Mesenchymal stem cell (in vitro differentiated cells and primary cell): Measurements from ENCODE around the gene EVC.

Experiments
- DNase-seq: peaks from one replicate; pipeline ENCODE4 v3.0.0-alpha.2; 2013
- H2AFZ ChIP-seq: one replicate; pipeline ENCODE4 v1.6.1; 2013; ENCODE audit warnings: low read depth, mild to moderate bottlenecking, control low read depth, inconsistent platforms, low read length, moderate library complexity
- H2AK5ac ChIP-seq: 2 replicates; pipeline ENCODE4 v1.6.1; 2013; ENCODE audit warnings: low read length, moderate library complexity, mild to moderate bottlenecking, inconsistent platforms; ENCODE audit not compliant: severe bottlenecking
- H2BK120ac ChIP-seq: one replicate; pipeline ENCODE4 v1.6.1; 2013; ENCODE audit warnings: low read depth, mild to moderate bottlenecking, inconsistent platforms, low read length, moderate library complexity
- H2BK12ac ChIP-seq, 2 experiments: one replicate each; pipeline ENCODE4 v1.6.1; 2013; ENCODE audit warnings: inconsistent platforms in 2 of 2, low read length in 2 of 2, mild to moderate bottlenecking in 2 of 2, moderate library complexity in 2 of 2, control low read depth in 1 of 2
- H2BK15ac ChIP-seq: one replicate; pipeline ENCODE4 v1.6.1; 2013; ENCODE audit warnings: mild to moderate bottlenecking, low read depth, inconsistent platforms; ENCODE audit not compliant: poor library complexity, severe bottlenecking
- H2BK5ac ChIP-seq: 2 replicates; pipeline ENCODE4 v1.6.1; 2013; ENCODE audit warnings: low read depth, mild to moderate bottlenecking, low read length, control low read depth, inconsistent platforms; ENCODE audit not compliant: poor library complexity, severe bottlenecking
- H3K14ac ChIP-seq, 2 experiments: one replicate each; pipeline ENCODE4 v1.6.1; 2013; ENCODE audit warnings: inconsistent platforms in 2 of 2, low read length in 2 of 2, control low read depth in 1 of 2, mild to moderate bottlenecking in 1 of 2, moderate library complexity in 1 of 2
- H3K18ac ChIP-seq, 2 experiments: one replicate each; pipeline ENCODE4 v1.6.1; 2013; ENCODE audit warnings: inconsistent platforms in 2 of 2, low read length in 2 of 2, control low read depth in 1 of 2, low read depth in 1 of 2, mild to moderate bottlenecking in 1 of 2
- H3K23ac ChIP-seq, 2 experiments: one replicate each; pipeline ENCODE4 v1.6.1; 2013; ENCODE audit warnings: inconsistent platforms in 2 of 2, low read length in 2 of 2, mild to moderate bottlenecking in 2 of 2, moderate library complexity in 2 of 2, control low read depth in 1 of 2
- H3K27ac ChIP-seq: 2 replicates; pipeline ENCODE4 v1.5.1; 2013; ENCODE audit warnings: mild to moderate bottlenecking, moderate library complexity, low read length, control low read depth, inconsistent platforms; ENCODE audit not compliant: poor library complexity, severe bottlenecking
- H3K27me3 ChIP-seq, 2 experiments: 2 replicates each; pipeline versions ENCODE4 v1.6.1 to v1.7.0; 2013; ENCODE audit warnings: low read length in 2 of 2, mild to moderate bottlenecking in 2 of 2, moderate library complexity in 2 of 2, control low read depth in 1 of 2, inconsistent platforms in 1 of 2; ENCODE audit not compliant: control insufficient read depth in 1 of 2, insufficient read depth in 1 of 2
- H3K36me3 ChIP-seq, 2 experiments: 2 replicates each; pipeline versions ENCODE4 v1.6.1 to v1.7.0; 2013; ENCODE audit warnings: low read length in 2 of 2, control low read depth in 1 of 2, inconsistent platforms in 1 of 2, low read depth in 1 of 2, mild to moderate bottlenecking in 1 of 2; ENCODE audit not compliant: insufficient read depth in 2 of 2, control insufficient read depth in 1 of 2
- H3K4ac ChIP-seq, 2 experiments: one replicate each; pipeline ENCODE4 v1.6.1; 2013; ENCODE audit warnings: inconsistent platforms in 2 of 2, low read length in 2 of 2, mild to moderate bottlenecking in 2 of 2, moderate library complexity in 2 of 2, control low read depth in 1 of 2, low read depth in 1 of 2
- H3K4me1 ChIP-seq: 2 replicates; pipeline ENCODE4 v1.6.1; 2013; ENCODE audit warnings: low read depth, low read length, control low read depth; ENCODE audit not compliant: control insufficient read depth, insufficient read depth
- H3K4me2 ChIP-seq: 2 replicates; pipeline ENCODE4 v1.6.1; 2013; ENCODE audit warnings: low read length, mild to moderate bottlenecking, inconsistent platforms; ENCODE audit not compliant: poor library complexity, severe bottlenecking
- H3K4me3 ChIP-seq, 2 experiments: 2 replicates each; pipeline versions ENCODE4 v1.5.1 to v1.7.0; 2013; ENCODE audit warnings: low read length in 2 of 2, mild to moderate bottlenecking in 2 of 2, control low read depth in 1 of 2, low read depth in 1 of 2; ENCODE audit not compliant: insufficient read depth in 1 of 2
- H3K79me1 ChIP-seq: replicated peaks from 2 replicates; pipeline ENCODE4 v1.6.1; 2013; ENCODE audit warnings: mild to moderate bottlenecking, control low read depth, low read length, inconsistent platforms; ENCODE audit not compliant: poor library complexity, severe bottlenecking
- H3K9ac ChIP-seq: 2 replicates; pipeline ENCODE4 v1.7.0; 2013; ENCODE audit warnings: mild to moderate bottlenecking, low read length, moderate library complexity
- H3K9me3 ChIP-seq: 2 replicates; pipeline ENCODE4 v1.7.0; 2013; ENCODE audit warnings: mild to moderate bottlenecking, low read length; ENCODE audit not compliant: control insufficient read depth
- H4K8ac ChIP-seq: one replicate; pipeline ENCODE4 v1.6.1; 2013; ENCODE audit warnings: inconsistent platforms, mild to moderate bottlenecking, low read length, moderate library complexity
- H4K91ac ChIP-seq: one replicate; pipeline ENCODE4 v1.6.1; 2013; ENCODE audit warnings: mild to moderate bottlenecking, low read length, inconsistent platforms
- WGBS: methylation state at CpG from one replicate; pipeline ENCODE4 v1.1.7; 2013; ENCODE audit warnings: mixed read lengths; 5-methylcytosine and 5-hydroxymethylcytosine counted together

The EVC gene

DNA sequence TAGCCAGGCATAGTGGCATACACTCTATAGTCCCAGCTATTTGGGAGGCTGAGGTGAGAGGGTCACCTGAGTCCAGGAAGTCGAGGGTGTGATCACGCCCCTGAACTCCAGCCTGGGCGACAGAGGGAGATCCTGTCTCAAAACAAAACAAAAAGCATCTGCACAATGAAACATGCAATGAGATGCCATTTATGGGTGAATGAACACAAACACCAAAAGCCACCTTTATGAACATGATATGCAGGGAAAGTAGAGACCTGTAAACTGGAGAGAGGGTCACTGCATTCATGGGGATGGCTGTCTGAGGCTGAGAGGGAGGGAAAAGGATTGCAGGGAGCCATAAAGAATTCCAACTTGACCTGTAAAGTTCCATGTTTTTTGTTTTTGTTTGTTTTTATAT lies 70.7 kb downstream of the EVC start:
- Histone ChIP-seq H3K4me1 (peaks cover 5% of the 10 kb centered on the region), H3K9ac (no peak overlapping the region), H3K18ac (no peak overlapping the region), H3K9me3 (peaks cover 10% of the 10 kb centered on the region), H3K4ac (no peak overlapping the region), H2AFZ (no peak overlapping the region), H3K4me3 (no peak overlapping the region), H3K4me2 (no peak overlapping the region), H3K27ac (no peak overlapping the region), H2BK15ac (no peak overlapping the region), H2AK5ac (no peak overlapping the region), H3K79me1 (peaks cover 9% of the 10 kb centered on the region), H2BK5ac (no peak overlapping the region), H2BK120ac (no peak overlapping the region), H3K27me3 (no peaks in the 10 kb centered on the region), H4K8ac (peak overlapping the region; percentile 55), H2BK12ac (peak overlapping the region in 1 of 2 experiments; percentile 56), H3K36me3 (peaks cover 34 to 69% of the 10 kb centered on the region in 2 experiments), H4K91ac (no peak overlapping the region), H3K23ac (no peak overlapping the region), H3K14ac (no peak overlapping the region)
- WGBS: 97% methylated on average over 3 of the region's 3 CpGs
- no peak for DNase-seq

DNA sequence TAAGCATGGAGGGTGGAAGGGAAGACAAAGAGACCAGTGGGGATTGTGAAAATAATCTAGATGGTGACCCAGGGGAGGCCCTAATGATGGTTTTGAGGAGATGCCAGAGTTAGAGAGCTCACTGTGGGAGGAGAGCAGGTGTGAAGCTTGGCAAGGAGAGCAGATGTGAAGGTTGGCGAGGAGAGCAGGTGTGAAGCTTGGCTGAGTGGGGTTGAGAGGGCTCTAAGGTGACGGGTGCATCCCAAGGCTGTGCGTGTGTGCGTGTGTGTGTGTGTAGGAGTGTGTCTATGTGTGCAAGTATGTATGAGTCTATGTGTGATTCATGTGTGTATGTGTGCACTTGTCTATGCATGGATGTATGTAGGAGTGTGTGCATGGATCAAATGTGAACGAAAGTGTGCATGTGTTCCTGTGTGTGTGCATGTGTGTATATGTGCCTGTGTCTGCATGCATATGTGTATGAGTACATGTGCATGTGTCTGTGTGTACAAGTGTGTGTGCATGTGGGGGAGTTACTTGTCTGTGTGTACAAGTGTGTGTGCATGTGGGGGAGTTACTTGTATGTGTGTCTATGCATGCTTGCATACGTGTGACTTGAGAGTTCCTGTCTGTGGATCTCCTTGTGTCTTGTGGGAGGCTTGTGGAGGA lies 72.0 kb downstream of the EVC start:
- Histone ChIP-seq H2AFZ (no peak overlapping the region), H3K23ac (no peak overlapping the region), H2BK12ac (no peak overlapping the region), H3K4me1 (peaks cover 5% of the 10 kb centered on the region), H3K27me3 (no peaks in the 10 kb centered on the region), H2BK5ac (no peak overlapping the region), H3K4me3 (no peak overlapping the region), H3K36me3 (peaks cover 39 to 71% of the 10 kb centered on the region in 2 experiments), H2BK15ac (no peak overlapping the region), H3K79me1 (peaks cover 14% of the 10 kb centered on the region), H3K27ac (no peak overlapping the region), H3K9me3 (no peaks in the 10 kb centered on the region), H3K4ac (no peak overlapping the region), H4K8ac (no peak overlapping the region), H4K91ac (no peak overlapping the region), H3K4me2 (no peak overlapping the region), H3K18ac (no peak overlapping the region), H2AK5ac (no peak overlapping the region), H2BK120ac (no peak overlapping the region), H3K14ac (no peak overlapping the region), H3K9ac (no peak overlapping the region)
- DNase-seq: no peak
- WGBS: 98% methylated on average over 6 of the region's 6 CpGs

GRCh38 chr4:5783486-5783885 lies 72.5 kb downstream of the EVC start:
- Histone ChIP-seq H3K9me3 (no peaks in the 10 kb centered on the region), H4K8ac (no peak overlapping the region), H3K4ac (no peak overlapping the region), H3K79me1 (peaks cover 16% of the 10 kb centered on the region), H2AK5ac (no peak overlapping the region), H3K14ac (no peak overlapping the region), H4K91ac (no peak overlapping the region), H2BK15ac (no peak overlapping the region), H3K4me3 (no peak overlapping the region), H2BK12ac (no peak overlapping the region), H3K9ac (no peak overlapping the region), H3K36me3 (peaks cover 44 to 77% of the 10 kb centered on the region in 2 experiments), H3K4me2 (no peak overlapping the region), H3K27ac (no peak overlapping the region), H2AFZ (no peak overlapping the region), H3K27me3 (no peaks in the 10 kb centered on the region), H3K23ac (no peak overlapping the region), H3K18ac (no peak overlapping the region), H2BK5ac (no peak overlapping the region), H2BK120ac (no peak overlapping the region), H3K4me1 (peaks cover 5% of the 10 kb centered on the region)
- 93% methylated on average over 14 of the region's 14 CpGs for WGBS
- no peak for DNase-seq

DNA sequence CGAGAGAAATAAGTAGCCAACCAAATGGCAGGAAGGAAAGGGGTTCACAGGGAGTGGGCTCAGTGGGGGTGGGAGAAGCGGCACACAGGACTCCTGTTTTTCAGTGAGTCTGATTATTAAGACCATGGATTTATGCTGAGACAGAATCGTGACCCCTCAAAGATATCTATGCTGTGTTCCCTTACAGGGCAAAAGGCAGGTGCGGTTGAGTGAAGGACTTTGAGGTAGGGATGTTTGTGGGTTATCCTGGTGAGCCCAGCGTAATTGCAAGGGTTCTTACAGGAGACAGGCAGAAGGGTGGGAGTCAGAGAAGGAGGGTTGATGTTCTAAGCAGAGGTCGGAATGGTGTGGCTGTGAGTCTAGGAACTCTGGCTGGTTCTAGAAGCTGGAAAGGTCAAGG lies 73.0 kb downstream of the EVC start:
- DNase-seq: no peak
- H2BK5ac ChIP-seq: no peak overlapping the region
- no peaks in the 10 kb centered on the region for H3K9me3 ChIP-seq
- no peak overlapping the region for H2BK12ac ChIP-seq
- no peak overlapping the region for H4K8ac ChIP-seq
- H3K27ac ChIP-seq: no peak overlapping the region
- no peak overlapping the region for H3K18ac ChIP-seq
- H2BK120ac ChIP-seq: no peak overlapping the region
- H3K9ac ChIP-seq: no peak overlapping the region
- peaks cover 47 to 82% of the 10 kb centered on the region in 2 experiments for H3K36me3 ChIP-seq
- no peaks in the 10 kb centered on the region for H3K27me3 ChIP-seq
- 96% methylated on average over 5 of the region's 6 CpGs for WGBS
- H3K4me2 ChIP-seq: no peak overlapping the region
- H3K4me3 ChIP-seq: no peak overlapping the region
- H2AK5ac ChIP-seq: no peak overlapping the region
- H3K4me1 ChIP-seq: peaks cover 5% of the 10 kb centered on the region
- no peak overlapping the region for H3K14ac ChIP-seq
- no peak overlapping the region for H4K91ac ChIP-seq
- no peak overlapping the region for H2BK15ac ChIP-seq
- no peak overlapping the region for H3K23ac ChIP-seq
- no peak overlapping the region for H3K4ac ChIP-seq
- H2AFZ ChIP-seq: no peak overlapping the region
- H3K79me1 ChIP-seq: peaks cover 16% of the 10 kb centered on the region
